ENCODE measurements around the gene FNBP1.

DNA sequence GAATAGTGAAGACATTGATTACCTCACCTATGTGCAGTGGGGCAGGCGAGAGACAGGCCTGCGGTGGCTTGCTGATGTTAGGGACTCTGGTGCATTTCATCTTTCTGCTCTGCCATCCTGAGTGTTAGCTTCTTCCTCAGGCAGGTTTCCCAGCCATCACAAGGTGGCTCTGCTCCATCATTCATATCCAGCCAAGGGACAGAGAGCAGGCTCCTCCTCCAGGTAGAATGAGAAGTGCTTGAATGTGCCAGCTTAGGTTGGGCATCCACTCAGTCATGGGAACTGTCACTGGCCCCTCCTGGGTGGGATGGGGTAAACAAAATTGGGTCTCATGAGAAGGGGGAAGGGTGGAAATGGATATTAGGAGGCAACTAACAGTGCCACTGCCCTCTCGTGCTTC, 35.6 kb upstream of the FNBP1 start:
- TF ChIP-seq SUZ12 (IDR thresholded peaks at IDR 0.05; ENCODE audit: extremely low read depth, insufficient read depth, insufficient read length) (no peak), ZNF274 (IDR thresholded peaks at IDR 0.05; ENCODE audit: low read depth, low read length) (no peak)
